ENCODE data around the gene CACNA2D2. TPM values are rescaled to one million over a fixed set of nuclear protein-coding genes. Genes with fewer than 3 reads are reported as not detected.

Gene CACNA2D2
- total RNA-seq, 1 experiment from 2014 or later = 27.7 TPM

DNA sequence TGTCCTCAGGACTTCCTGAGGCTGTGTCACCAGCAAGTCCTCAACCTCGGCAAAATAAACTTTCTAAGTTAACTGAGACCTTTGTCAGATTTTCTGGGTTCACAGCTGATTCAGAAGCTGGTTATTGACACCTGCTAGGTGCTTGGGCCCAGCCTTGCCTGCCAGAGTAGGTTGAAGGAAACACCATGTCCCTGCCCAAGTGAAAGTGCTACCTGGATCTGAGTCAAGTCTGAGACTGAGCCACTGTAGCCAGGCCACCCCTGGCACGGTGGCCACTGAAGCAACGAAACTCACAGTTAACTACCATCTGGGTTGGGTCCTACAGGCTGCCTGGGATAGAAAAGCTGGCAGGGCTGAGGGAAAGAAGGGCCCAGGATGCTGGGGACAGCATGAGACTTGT is 189.1 kb downstream of the CACNA2D2 start:
- H3K18ac ChIP-seq (ENCODE audit: insufficient read length, low read depth, low read length) = no peak overlapping the region
- no peak overlapping the region for H2BK20ac ChIP-seq (ENCODE audit: low read depth, low read length, poor library complexity, severe bottlenecking)
- Mint-ChIP-seq H3K27ac (peak overlapping the region in 2 of 3 experiments; percentile 35 to 42; a peak in 3 of 7 replicates), H3K4me3 (no peak overlapping the region), H3K36me3 (ENCODE audit: insufficient read depth in 1 of 3, low read depth in 3 of 3) (peaks cover 48 to 58% (median 56%) of the 10 kb centered on the region in 3 experiments), H3K27me3 (ENCODE audit: low read depth) (peaks cover 4% of the 10 kb centered on the region), H3K4me1 (peaks cover 6 to 18% of the 10 kb centered on the region in 2 experiments), H3K9me3 (peaks cover 14 to 17% of the 10 kb centered on the region in 2 experiments)
- no peaks in the 10 kb centered on the region for H4K20me1 ChIP-seq (ENCODE audit: control insufficient read depth, insufficient read depth, insufficient read length)
- H2AFZ ChIP-seq (ENCODE audit: low read length) = no peak overlapping the region
- TF ChIP-seq, protein P1, sequence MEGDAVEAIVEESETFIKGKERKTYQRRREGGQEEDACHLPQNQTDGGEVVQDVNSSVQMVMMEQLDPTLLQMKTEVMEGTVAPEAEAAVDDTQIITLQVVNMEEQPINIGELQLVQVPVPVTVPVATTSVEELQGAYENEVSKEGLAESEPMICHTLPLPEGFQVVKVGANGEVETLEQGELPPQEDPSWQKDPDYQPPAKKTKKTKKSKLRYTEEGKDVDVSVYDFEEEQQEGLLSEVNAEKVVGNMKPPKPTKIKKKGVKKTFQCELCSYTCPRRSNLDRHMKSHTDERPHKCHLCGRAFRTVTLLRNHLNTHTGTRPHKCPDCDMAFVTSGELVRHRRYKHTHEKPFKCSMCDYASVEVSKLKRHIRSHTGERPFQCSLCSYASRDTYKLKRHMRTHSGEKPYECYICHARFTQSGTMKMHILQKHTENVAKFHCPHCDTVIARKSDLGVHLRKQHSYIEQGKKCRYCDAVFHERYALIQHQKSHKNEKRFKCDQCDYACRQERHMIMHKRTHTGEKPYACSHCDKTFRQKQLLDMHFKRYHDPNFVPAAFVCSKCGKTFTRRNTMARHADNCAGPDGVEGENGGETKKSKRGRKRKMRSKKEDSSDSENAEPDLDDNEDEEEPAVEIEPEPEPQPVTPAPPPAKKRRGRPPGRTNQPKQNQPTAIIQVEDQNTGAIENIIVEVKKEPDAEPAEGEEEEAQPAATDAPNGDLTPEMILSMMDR (conservative IDR thresholded peaks at IDR 0.05) = no peak
- H3K56ac ChIP-seq (ENCODE audit: insufficient read length, low read depth, low read length) = no peak overlapping the region
- H3K23me2 ChIP-seq (ENCODE audit: insufficient read length, low read depth, low read length, poor library complexity, severe bottlenecking) = no peaks in the 10 kb centered on the region
- H3K4me2 ChIP-seq (ENCODE audit: insufficient read depth, insufficient read length, low read length) = no peak overlapping the region
- no peaks in the 10 kb centered on the region for H3K9me3 ChIP-seq (ENCODE audit: control insufficient read depth, low read depth, low read length)
- no peak overlapping the region for H4K8ac ChIP-seq (replicated peaks; ENCODE audit: insufficient read length, low read depth, low read length)
- no peak overlapping the region for H2BK120ac ChIP-seq (ENCODE audit: low read depth, low read length, poor library complexity, severe bottlenecking)
- H3K9ac ChIP-seq (ENCODE audit: extremely low read depth, insufficient read length, low read length) = no peak overlapping the region
- no peak overlapping the region for H3K27ac ChIP-seq (ENCODE audit: insufficient read length, low read depth, low read length)
- no peak overlapping the region for H2BK15ac ChIP-seq (ENCODE audit: low read depth, low read length)
- no peak overlapping the region for H4K5ac ChIP-seq (ENCODE audit: insufficient read length, low read depth, low read length)
- no peaks in the 10 kb centered on the region for H3K79me1 ChIP-seq (ENCODE audit: insufficient read depth, low read depth, low read length, poor library complexity, severe bottlenecking)
- DNase-seq = no peak
- H2BK12ac ChIP-seq (ENCODE audit: insufficient read length, low read depth, low read length) = no peak overlapping the region
- H2AK5ac ChIP-seq (ENCODE audit: insufficient read length, low read length) = no peak overlapping the region
- WGBS (ENCODE audit: extremely low coverage, insufficient read length, low lambda C conversion rate) = no CpG with 5 or more reads among the region's 3 CpGs
- no peaks in the 10 kb centered on the region for H3K4me1 ChIP-seq (ENCODE audit: insufficient read depth, low read length)
- H3K79me2 ChIP-seq (ENCODE audit: insufficient read depth, low read length) = no peaks in the 10 kb centered on the region
- no peak overlapping the region for H3T11ph ChIP-seq (ENCODE audit: low read length)
- H3K4ac ChIP-seq (ENCODE audit: low read depth, low read length) = no peak overlapping the region
- no peak overlapping the region for H4K91ac ChIP-seq (ENCODE audit: insufficient read length, low read depth, low read length)
- no peak overlapping the region for H3K23ac ChIP-seq (ENCODE audit: insufficient read length, low read depth, low read length)
- H3K14ac ChIP-seq (ENCODE audit: insufficient read depth, low read length) = no peak overlapping the region
- H3K27me3 ChIP-seq (ENCODE audit: insufficient read depth, low read length) = no peaks in the 10 kb centered on the region
- H2BK5ac ChIP-seq (ENCODE audit: insufficient read length, low read length) = no peak overlapping the region

Other genes with a start within 250 kb of the CACNA2D2 start
- 4.4 and 6.4 TPM in 2 replicates for gene SEMA3B, start 234.5 kb downstream of the CACNA2D2 start, total RNA-seq (2021)
- gene LSMEM2, start 224.5 kb downstream of the CACNA2D2 start, total RNA-seq (2021) = 0.24 and 0.50 TPM in 2 replicates
- gene IFRD2, start 211.2 kb downstream of the CACNA2D2 start, total RNA-seq (2021) = 107 and 109 TPM in 2 replicates
- gene HYAL3, start 204.2 kb downstream of the CACNA2D2 start, total RNA-seq (2021) = 2.3 and 3.1 TPM in 2 replicates
- gene NAA80, start 204.2 kb downstream of the CACNA2D2 start, total RNA-seq (2021) = 4.9 and 6.0 TPM in 2 replicates
- 2.0 and 2.2 TPM in 2 replicates for gene HYAL1, start 200.1 kb downstream of the CACNA2D2 start, total RNA-seq (2021)
- 51.9 and 57.6 TPM in 2 replicates for gene HYAL2, start 180.9 kb downstream of the CACNA2D2 start, total RNA-seq (2021)
- 33.5 and 35.5 TPM in 2 replicates for gene TUSC2, start 175.4 kb downstream of the CACNA2D2 start, total RNA-seq (2021)
- gene RASSF1, start 162.8 kb downstream of the CACNA2D2 start, total RNA-seq (2021) = 15.1 and 15.8 TPM in 2 replicates
- gene ZMYND10, start 157.9 kb downstream of the CACNA2D2 start, total RNA-seq (2021) = 0.61 and 1.4 TPM in 2 replicates
- 23.0 and 23.4 TPM in 2 replicates for gene NPRL2, start 152.9 kb downstream of the CACNA2D2 start, total RNA-seq (2021)
- 16.8 and 19.0 TPM in 2 replicates for gene CYB561D2, start 152.8 kb downstream of the CACNA2D2 start, total RNA-seq (2021)
- gene TMEM115, start 144.1 kb downstream of the CACNA2D2 start, total RNA-seq (2021) = 32.3 and 34.0 TPM in 2 replicates
- gene C3orf18, start 64.1 kb upstream of the CACNA2D2 start, total RNA-seq (2021) = 5.5 and 7.1 TPM in 2 replicates
- gene HEMK1, start 65.9 kb upstream of the CACNA2D2 start, total RNA-seq (2021) = 11.6 and 12.5 TPM in 2 replicates
- gene CISH, start 108.1 kb upstream of the CACNA2D2 start, total RNA-seq (2021) = 1.7 and 2.2 TPM in 2 replicates
- 57.0 and 57.9 TPM in 2 replicates for gene MAPKAPK3, start 113.5 kb upstream of the CACNA2D2 start, total RNA-seq (2021)
- gene DOCK3, start 171.3 kb upstream of the CACNA2D2 start, total RNA-seq (2021) = 7.0 and 8.3 TPM in 2 replicates